H9 (cell line): Measurements from ENCODE around the gene NRXN3. TPM values are rescaled to one million over a fixed set of nuclear protein-coding genes. Genes with fewer than 3 reads are reported as not detected.

Experiments
- DNase-seq: peaks from one replicate; pipeline ENCODE4 v3.0.0-alpha.2; 2017
- H2AFZ ChIP-seq: one replicate; pipeline ENCODE4 v1.6.1; 2013; ENCODE audit warnings: mild to moderate bottlenecking, low read length, control low read depth, moderate library complexity
- H2AK5ac ChIP-seq: 2 replicates; pipeline ENCODE4 v1.6.1; 2013; ENCODE audit warnings: low read length, control low read depth, mixed read lengths; ENCODE audit not compliant: insufficient read length
- H2BK120ac ChIP-seq: one replicate; pipeline ENCODE4 v1.6.1; 2013; ENCODE audit warnings: low read depth, mild to moderate bottlenecking, low read length, control low read depth, inconsistent platforms; ENCODE audit not compliant: poor library complexity, severe bottlenecking
- H2BK12ac ChIP-seq: 2 replicates; pipeline ENCODE4 v1.6.1; 2013; ENCODE audit warnings: low read length, control low read depth, mixed read lengths, low read depth; ENCODE audit not compliant: insufficient read length
- H2BK15ac ChIP-seq: 2 replicates; pipeline ENCODE4 v1.6.1; 2013; ENCODE audit warnings: low read depth, low read length, control low read depth
- H2BK20ac ChIP-seq: one replicate; pipeline ENCODE4 v1.6.1; 2013; ENCODE audit warnings: low read depth, mild to moderate bottlenecking, low read length, control low read depth, inconsistent platforms; ENCODE audit not compliant: poor library complexity, severe bottlenecking
- H2BK5ac ChIP-seq: 2 replicates; pipeline ENCODE4 v1.6.1; 2013; ENCODE audit warnings: low read length, control low read depth, mixed read lengths; ENCODE audit not compliant: insufficient read length
- H3K14ac ChIP-seq: 2 replicates; pipeline ENCODE4 v1.6.1; 2013; ENCODE audit warnings: low read length, control low read depth; ENCODE audit not compliant: insufficient read depth
- H3K18ac ChIP-seq: 2 replicates; pipeline ENCODE4 v1.6.1; 2013; ENCODE audit warnings: low read depth, mild to moderate bottlenecking, mixed read lengths, low read length, control low read depth; ENCODE audit not compliant: insufficient read length
- H3K23ac ChIP-seq: 2 replicates; pipeline ENCODE4 v1.6.1; 2013; ENCODE audit warnings: low read length, control low read depth, mixed read lengths, low read depth; ENCODE audit not compliant: insufficient read length
- H3K23me2 ChIP-seq: 2 replicates; pipeline ENCODE4 v1.6.1; 2013; ENCODE audit warnings: low read depth, mild to moderate bottlenecking, mixed read lengths, low read length, control low read depth; ENCODE audit not compliant: insufficient read length, poor library complexity, severe bottlenecking
- H3K27ac ChIP-seq: 2 replicates; pipeline ENCODE4 v1.5.1; 2013; ENCODE audit warnings: low read length, control low read depth, mixed read lengths, low read depth; ENCODE audit not compliant: insufficient read length
- H3K27me3 ChIP-seq: 2 replicates; pipeline ENCODE4 v1.6.1; 2013; ENCODE audit warnings: low read length, control low read depth, inconsistent platforms; ENCODE audit not compliant: insufficient read depth
- H3K4ac ChIP-seq: 2 replicates; pipeline ENCODE4 v1.6.1; 2013; ENCODE audit warnings: low read depth, mild to moderate bottlenecking, control low read depth, inconsistent platforms, low read length, moderate library complexity
- H3K4me1 ChIP-seq: 2 replicates; pipeline ENCODE4 v1.6.1; 2013; ENCODE audit warnings: low read length, control low read depth, inconsistent platforms; ENCODE audit not compliant: insufficient read depth
- H3K4me2 ChIP-seq: 2 replicates; pipeline ENCODE4 v1.6.1; 2013; ENCODE audit warnings: low read length, control low read depth, mixed read lengths; ENCODE audit not compliant: insufficient read length, insufficient read depth
- H3K56ac ChIP-seq: 2 replicates; pipeline ENCODE4 v1.6.1; 2013; ENCODE audit warnings: low read depth, mild to moderate bottlenecking, mixed read lengths, low read length, control low read depth; ENCODE audit not compliant: insufficient read length
- H3K79me1 ChIP-seq: 2 replicates; pipeline ENCODE4 v1.6.1; 2013; ENCODE audit warnings: low read depth, mild to moderate bottlenecking, moderate library complexity, low read length, control low read depth, inconsistent platforms; ENCODE audit not compliant: insufficient read depth, poor library complexity, severe bottlenecking
- H3K79me2 ChIP-seq: 2 replicates; pipeline ENCODE4 v1.6.1; 2013; ENCODE audit warnings: low read length, control low read depth, inconsistent platforms; ENCODE audit not compliant: insufficient read depth
- H3K9ac ChIP-seq: 2 replicates; pipeline ENCODE4 v1.6.1; 2013; ENCODE audit warnings: low read length, control low read depth, mixed read lengths; ENCODE audit not compliant: insufficient read length; ENCODE audit errors: extremely low read depth
- H3K9me3 ChIP-seq: one replicate; pipeline ENCODE4 v1.6.1; 2013; ENCODE audit warnings: low read depth, low read length, inconsistent platforms; ENCODE audit not compliant: control insufficient read depth
- H3T11ph ChIP-seq: one replicate; pipeline ENCODE4 v1.6.1; 2013; ENCODE audit warnings: mild to moderate bottlenecking, low read length, control low read depth, inconsistent platforms
- H4K20me1 ChIP-seq: one replicate; pipeline ENCODE4 v1.6.1; 2013; ENCODE audit not compliant: control insufficient read depth, insufficient read length, insufficient read depth
- H4K5ac ChIP-seq: 2 replicates; pipeline ENCODE4 v1.6.1; 2013; ENCODE audit warnings: low read depth, mild to moderate bottlenecking, mixed read lengths, low read length, control low read depth; ENCODE audit not compliant: insufficient read length
- H4K8ac ChIP-seq: replicated peaks from 2 replicates; pipeline ENCODE4 v1.6.1; 2013; ENCODE audit warnings: low read length, control low read depth, mixed read lengths, low read depth; ENCODE audit not compliant: insufficient read length
- H4K91ac ChIP-seq: 2 replicates; pipeline ENCODE4 v1.6.1; 2013; ENCODE audit warnings: low read depth, mild to moderate bottlenecking, moderate library complexity, mixed read lengths, low read length, control low read depth; ENCODE audit not compliant: insufficient read length
- H3K27ac Mint-ChIP-seq, 3 experiments: 2 replicates in 2 of 3; 3 replicates in 1 of 3; pipeline ENCODE4 v1.8.0; 2020 to 2021; ENCODE audit warnings: mixed read lengths in 3 of 3, mild to moderate bottlenecking in 1 of 3, moderate library complexity in 1 of 3
- H3K27me3 Mint-ChIP-seq: 2 replicates; pipeline ENCODE4 v1.8.0; 2021; ENCODE audit warnings: low read depth, mild to moderate bottlenecking, moderate library complexity, mixed read lengths
- H3K36me3 Mint-ChIP-seq, 3 experiments: 2 replicates in 2 of 3; 3 replicates in 1 of 3; pipeline ENCODE4 v1.8.0; 2020 to 2021; ENCODE audit warnings: low read depth in 3 of 3, mixed read lengths in 3 of 3; ENCODE audit not compliant: insufficient read depth in 1 of 3
- H3K4me1 Mint-ChIP-seq, 2 experiments: 2 replicates each; pipeline ENCODE4 v1.8.0; 2020; ENCODE audit warnings: mixed read lengths in 2 of 2
- H3K4me3 Mint-ChIP-seq, 2 experiments: 2 replicates in 1 of 2; 3 replicates in 1 of 2; pipeline ENCODE4 v1.8.0; 2020 to 2021; ENCODE audit warnings: mild to moderate bottlenecking in 2 of 2, mixed read lengths in 2 of 2, moderate library complexity in 1 of 2
- H3K9me3 Mint-ChIP-seq, 2 experiments: 2 replicates in 1 of 2; 3 replicates in 1 of 2; pipeline ENCODE4 v1.8.0; 2020; ENCODE audit warnings: mild to moderate bottlenecking in 2 of 2, mixed read lengths in 2 of 2, moderate library complexity in 1 of 2
- WGBS: extraction: QIAGEN DNeasy Blood & Tissue Kit; methylation state at CpG from one replicate; pipeline ENCODE4 v1.1.7; 2013; ENCODE audit warnings: missing lambda C conversion rate, low lambda C conversion rate, mixed read lengths; ENCODE audit not compliant: insufficient read length; ENCODE audit errors: extremely low coverage; 5-methylcytosine and 5-hydroxymethylcytosine counted together
- total RNA-seq: library from RNA; stranded (reverse); gene quantifications from 2 replicates; pipeline ENCODE4 v1.2.1, GENCODE V29; 2021
- TF ChIP-seq, protein P1 (sequence below): fragments of 200-600 bp; sonication (generic); conservative IDR thresholded peaks from 3 replicates; pipeline ENCODE4 v1.8.0; 2021; ENCODE audit warnings: antibody characterized with exemption, mild to moderate bottlenecking

The NRXN3 gene
- total RNA-seq, 1 experiment from 2014 or later, result 1.8 TPM

DNA sequence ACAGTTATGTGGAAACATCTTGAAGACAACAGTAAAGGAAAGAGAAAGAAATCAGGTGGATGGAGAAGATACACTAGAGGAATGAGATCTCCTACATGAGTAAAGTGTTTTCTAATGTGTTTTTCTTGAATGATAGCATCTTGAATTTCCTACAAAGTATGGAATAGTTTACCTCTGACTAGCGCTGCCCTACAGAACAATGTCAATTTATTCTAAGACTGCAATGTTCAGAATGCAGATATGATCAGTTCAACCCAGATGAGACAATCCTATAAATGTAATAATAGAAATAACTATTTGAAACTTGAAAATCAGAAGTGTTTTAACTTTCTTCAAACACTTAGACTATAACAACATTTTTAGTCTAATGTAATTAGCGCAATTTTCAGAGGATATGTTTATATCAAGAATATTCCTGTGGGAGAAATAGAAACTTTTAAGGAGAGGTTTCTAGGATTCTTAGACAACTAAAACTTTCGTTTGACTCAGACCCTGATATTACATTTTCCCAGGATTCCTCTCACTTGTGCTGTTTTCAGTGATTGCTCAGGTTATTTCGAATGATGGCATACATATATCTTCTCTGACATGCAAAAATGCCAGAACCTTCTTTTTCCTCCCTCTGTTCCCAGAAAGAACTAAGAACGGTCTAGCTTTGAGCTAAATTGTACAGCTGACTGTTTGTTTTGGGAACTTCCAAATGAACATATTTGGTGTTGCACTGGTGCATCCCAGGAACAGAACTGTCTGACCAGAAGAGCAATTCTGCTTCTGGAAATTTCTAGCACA lies 1023.7 kb downstream of the NRXN3 start:
- H3K4me2 ChIP-seq, result no peak overlapping the region
- H3K18ac ChIP-seq, result no peak overlapping the region
- no peaks in the 10 kb centered on the region for H4K20me1 ChIP-seq
- H3K27me3 ChIP-seq, result no peaks in the 10 kb centered on the region
- H3K27ac ChIP-seq, result no peak overlapping the region
- no peak overlapping the region for H2AK5ac ChIP-seq
- no peaks in the 10 kb centered on the region for H3K79me2 ChIP-seq
- no peak overlapping the region for H2BK15ac ChIP-seq
- Mint-ChIP-seq H3K4me3 (no peak overlapping the region), H3K9me3 (no peaks in the 10 kb centered on the region), H3K36me3 (no peaks in the 10 kb centered on the region), H3K27me3 (no peaks in the 10 kb centered on the region), H3K27ac (no peak overlapping the region), H3K4me1 (no peaks in the 10 kb centered on the region)
- no peak overlapping the region for H3K56ac ChIP-seq
- no peaks in the 10 kb centered on the region for H3K79me1 ChIP-seq
- no peak overlapping the region for H4K91ac ChIP-seq
- TF ChIP-seq, protein P1, sequence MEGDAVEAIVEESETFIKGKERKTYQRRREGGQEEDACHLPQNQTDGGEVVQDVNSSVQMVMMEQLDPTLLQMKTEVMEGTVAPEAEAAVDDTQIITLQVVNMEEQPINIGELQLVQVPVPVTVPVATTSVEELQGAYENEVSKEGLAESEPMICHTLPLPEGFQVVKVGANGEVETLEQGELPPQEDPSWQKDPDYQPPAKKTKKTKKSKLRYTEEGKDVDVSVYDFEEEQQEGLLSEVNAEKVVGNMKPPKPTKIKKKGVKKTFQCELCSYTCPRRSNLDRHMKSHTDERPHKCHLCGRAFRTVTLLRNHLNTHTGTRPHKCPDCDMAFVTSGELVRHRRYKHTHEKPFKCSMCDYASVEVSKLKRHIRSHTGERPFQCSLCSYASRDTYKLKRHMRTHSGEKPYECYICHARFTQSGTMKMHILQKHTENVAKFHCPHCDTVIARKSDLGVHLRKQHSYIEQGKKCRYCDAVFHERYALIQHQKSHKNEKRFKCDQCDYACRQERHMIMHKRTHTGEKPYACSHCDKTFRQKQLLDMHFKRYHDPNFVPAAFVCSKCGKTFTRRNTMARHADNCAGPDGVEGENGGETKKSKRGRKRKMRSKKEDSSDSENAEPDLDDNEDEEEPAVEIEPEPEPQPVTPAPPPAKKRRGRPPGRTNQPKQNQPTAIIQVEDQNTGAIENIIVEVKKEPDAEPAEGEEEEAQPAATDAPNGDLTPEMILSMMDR, result no peak
- no peaks in the 10 kb centered on the region for H3K9me3 ChIP-seq
- H4K5ac ChIP-seq, result no peak overlapping the region
- no peak overlapping the region for H3K14ac ChIP-seq
- H3K23ac ChIP-seq, result no peak overlapping the region
- no peak overlapping the region for H3K4ac ChIP-seq
- no peak overlapping the region for H2BK12ac ChIP-seq
- no peak overlapping the region for H2BK5ac ChIP-seq
- H3K23me2 ChIP-seq, result no peaks in the 10 kb centered on the region
- no peak overlapping the region for H2AFZ ChIP-seq
- WGBS, result no CpG with 5 or more reads among the region's 5 CpGs
- no peak overlapping the region for H4K8ac ChIP-seq
- no peak for DNase-seq
- H2BK20ac ChIP-seq, result no peak overlapping the region
- no peak overlapping the region for H3K9ac ChIP-seq
- no peak overlapping the region for H2BK120ac ChIP-seq
- no peak overlapping the region for H3T11ph ChIP-seq
- no peaks in the 10 kb centered on the region; the same call in 1 of the 2 replicates for H3K4me1 ChIP-seq
